Neural cell (in vitro differentiated cells): ENCODE results near the gene ADARB2.

Experiments used
- EP300 ChIP-seq: fragments of 450-650 bp; conservative IDR thresholded peaks from 2 replicates; pipeline ENCODE4 v1.6.1; 2014; ENCODE audit warnings: antibody characterized with exemption, mild to moderate bottlenecking, moderate library complexity; ENCODE audit not compliant: poor library complexity, severe bottlenecking
- EZH2 ChIP-seq: fragments of 200-600, 300-800 bp; shearing (Covaris generic), sonication (generic); IDR thresholded peaks from 2 replicates; pipeline ENCODE4 v1.6.1; 2014; ENCODE audit warnings: antibody characterized with exemption, low read length, borderline replicate concordance, mild to moderate bottlenecking; ENCODE audit not compliant: insufficient read depth, poor library complexity, severe bottlenecking
- MXI1 ChIP-seq: fragments of 450-650 bp; conservative IDR thresholded peaks from 2 replicates; pipeline ENCODE4 v1.6.1; 2014; ENCODE audit warnings: antibody characterized with exemption, mild to moderate bottlenecking; ENCODE audit not compliant: poor library complexity, severe bottlenecking
- RAD21 ChIP-seq: fragments of 450-650 bp; conservative IDR thresholded peaks from 2 replicates; pipeline ENCODE4 v1.6.1; 2014; ENCODE audit warnings: antibody characterized with exemption, mild to moderate bottlenecking, moderate library complexity
- TF ChIP-seq, protein P1 (sequence below): fragments of 450-650 bp; IDR thresholded peaks from 2 replicates; pipeline ENCODE4 v1.5.1; 2014; ENCODE audit warnings: antibody characterized with exemption, mild to moderate bottlenecking, moderate library complexity; ENCODE audit not compliant: poor library complexity, severe bottlenecking

DNA sequence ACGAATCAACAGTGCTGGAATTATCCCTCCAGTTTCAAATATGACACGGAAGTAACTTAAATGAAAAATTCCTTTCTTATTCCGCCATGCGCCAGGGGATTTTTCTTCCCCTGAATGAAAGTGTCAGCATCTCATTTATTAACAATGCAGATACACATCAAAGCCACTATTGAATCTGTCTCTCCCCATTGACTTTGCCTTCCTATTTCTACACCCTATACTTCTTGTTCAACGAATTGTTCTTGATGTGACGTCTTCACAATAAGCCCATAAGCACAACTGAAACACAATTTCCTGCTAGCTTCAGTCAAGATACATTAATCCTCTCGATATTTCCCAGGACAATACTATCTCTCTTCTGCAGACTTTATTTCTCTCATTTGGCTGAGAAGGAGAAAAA, 253.5 kb downstream of the ADARB2 start:
- TF ChIP-seq, protein P1, sequence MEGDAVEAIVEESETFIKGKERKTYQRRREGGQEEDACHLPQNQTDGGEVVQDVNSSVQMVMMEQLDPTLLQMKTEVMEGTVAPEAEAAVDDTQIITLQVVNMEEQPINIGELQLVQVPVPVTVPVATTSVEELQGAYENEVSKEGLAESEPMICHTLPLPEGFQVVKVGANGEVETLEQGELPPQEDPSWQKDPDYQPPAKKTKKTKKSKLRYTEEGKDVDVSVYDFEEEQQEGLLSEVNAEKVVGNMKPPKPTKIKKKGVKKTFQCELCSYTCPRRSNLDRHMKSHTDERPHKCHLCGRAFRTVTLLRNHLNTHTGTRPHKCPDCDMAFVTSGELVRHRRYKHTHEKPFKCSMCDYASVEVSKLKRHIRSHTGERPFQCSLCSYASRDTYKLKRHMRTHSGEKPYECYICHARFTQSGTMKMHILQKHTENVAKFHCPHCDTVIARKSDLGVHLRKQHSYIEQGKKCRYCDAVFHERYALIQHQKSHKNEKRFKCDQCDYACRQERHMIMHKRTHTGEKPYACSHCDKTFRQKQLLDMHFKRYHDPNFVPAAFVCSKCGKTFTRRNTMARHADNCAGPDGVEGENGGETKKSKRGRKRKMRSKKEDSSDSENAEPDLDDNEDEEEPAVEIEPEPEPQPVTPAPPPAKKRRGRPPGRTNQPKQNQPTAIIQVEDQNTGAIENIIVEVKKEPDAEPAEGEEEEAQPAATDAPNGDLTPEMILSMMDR: no peak
- TF ChIP-seq MXI1 (no peak), RAD21 (no peak), EP300 (peak; percentile 73), EZH2 (no peak)
